GM19463 (cell line): ENCODE data around the gene SLIT1.

Experiments
- ATAC-seq: cut with Tn5 transposase; IDR thresholded peaks from one replicate; pipeline ENCODE4 v1.9.1; 2021; ENCODE audit warnings: mild to moderate bottlenecking, moderate library complexity; ENCODE audit not compliant: unreplicated experiment

Gene SLIT1

DNA sequence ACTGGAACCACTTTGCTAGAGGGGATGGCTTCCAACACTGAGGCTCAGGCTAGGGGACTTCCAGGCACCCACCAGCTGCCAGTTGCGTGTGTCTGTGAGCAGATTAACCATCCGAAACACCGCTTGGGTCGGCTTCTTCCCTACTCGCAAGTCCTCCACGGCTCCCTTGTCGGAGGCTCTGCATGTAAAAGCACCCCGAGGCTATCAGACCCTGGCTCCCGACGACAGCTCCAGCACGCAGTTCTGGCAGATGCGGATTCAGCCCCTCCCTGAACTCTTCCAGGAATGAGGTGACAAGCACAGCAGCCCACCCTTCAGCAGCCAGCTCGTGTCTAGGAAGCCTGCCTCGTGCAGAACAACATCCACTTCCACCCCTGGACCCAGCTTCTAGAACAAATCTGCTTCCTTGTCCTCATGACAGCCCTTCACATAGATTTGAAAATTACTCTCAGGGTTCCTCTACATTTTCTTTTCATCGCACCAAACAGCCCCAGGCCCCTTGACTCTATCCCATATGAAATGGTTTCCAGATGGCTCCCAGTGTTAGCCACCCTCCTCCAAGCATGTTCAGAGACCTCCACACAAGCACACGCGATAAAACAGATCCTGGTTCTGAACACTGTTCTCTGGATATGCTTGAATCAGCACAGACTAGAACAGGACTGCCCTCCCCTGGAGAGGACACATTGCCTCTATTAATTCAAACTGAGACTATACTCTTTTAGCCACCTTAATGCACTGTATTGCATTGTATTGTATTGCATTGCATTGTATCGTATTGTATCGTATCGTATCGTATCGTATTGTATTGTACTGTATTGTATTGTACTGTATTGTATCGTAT, 44.6 kb downstream of the SLIT1 start:
- ATAC-seq = no peak

DNA sequence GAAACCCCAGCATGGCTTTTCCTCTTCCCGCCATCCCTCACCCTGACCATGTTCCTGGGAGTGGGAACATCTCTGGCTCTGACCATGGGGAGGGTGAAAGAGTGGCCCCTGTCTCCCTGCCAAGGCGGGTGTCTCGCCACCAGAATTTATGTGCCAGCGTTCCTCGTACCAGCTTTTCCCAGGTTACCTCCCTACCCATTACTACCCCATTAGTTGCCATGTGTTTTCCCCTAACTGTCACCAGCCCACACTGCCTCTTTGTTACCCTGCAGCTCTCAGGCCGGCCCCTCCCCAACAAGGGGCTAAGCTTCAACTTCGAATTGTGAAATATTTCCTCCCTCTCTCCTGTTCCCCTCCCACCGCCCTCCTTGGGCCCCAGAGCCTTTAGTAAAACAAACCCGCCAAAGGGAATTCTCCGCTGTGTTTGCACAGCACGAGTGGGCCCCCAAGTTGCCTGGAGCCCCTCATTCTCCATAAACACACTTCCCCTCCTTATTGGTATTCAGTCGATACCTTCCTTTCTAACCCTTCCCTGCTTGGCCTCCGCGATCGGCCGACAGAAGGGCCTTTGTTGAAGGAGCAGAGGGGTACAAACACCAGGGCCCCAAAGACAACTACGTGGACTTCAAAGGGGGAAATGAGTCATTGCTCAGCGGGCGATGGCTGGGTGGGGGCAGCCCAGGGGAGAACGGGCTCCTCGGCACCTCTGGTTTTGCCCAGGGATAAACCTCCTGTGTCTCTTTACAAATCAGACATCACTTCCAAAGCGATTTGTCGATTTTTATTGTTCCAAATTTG, 45.5 kb downstream of the SLIT1 start:
- ATAC-seq = no peak

DNA sequence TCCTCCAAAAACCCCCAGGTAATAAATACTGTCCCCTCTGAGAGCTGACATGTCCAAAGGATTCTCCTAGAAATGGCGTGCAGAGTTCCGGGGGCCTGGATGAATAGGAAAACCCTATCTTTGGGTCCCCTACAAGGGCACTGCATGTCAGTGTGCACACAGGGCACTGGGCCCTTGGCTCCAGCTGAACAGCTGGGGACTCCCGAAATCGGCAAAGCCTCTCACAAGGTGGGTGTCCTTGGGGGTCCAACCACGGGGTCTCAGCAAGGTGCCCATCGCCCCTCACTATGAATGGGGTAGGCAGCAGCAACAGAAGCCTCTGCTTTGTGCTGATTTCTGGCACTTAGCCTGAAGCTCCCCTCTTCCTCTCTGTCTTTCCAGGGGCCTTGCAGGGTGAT, 46.1 kb downstream of the SLIT1 start:
- no peak for ATAC-seq

DNA sequence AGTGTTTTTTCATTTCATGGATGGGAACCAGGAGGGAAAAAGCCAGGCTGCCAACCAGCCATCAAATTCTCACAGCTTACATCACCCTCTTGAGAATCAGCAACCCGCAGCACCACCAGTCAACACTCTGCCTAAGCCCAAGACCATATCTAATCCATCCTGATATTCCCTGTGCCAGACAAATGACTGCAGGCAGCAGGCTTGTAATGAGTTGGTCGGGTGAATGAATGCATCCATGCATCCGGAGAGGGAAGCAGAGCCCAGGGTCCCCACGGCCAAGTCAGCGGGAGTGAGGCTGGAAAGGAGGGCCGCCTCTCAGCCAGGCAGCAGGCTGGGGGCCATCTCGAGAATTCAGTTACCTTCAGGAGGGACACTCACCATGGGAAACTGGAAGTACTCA, 46.9 kb downstream of the SLIT1 start:
- no peak for ATAC-seq

DNA sequence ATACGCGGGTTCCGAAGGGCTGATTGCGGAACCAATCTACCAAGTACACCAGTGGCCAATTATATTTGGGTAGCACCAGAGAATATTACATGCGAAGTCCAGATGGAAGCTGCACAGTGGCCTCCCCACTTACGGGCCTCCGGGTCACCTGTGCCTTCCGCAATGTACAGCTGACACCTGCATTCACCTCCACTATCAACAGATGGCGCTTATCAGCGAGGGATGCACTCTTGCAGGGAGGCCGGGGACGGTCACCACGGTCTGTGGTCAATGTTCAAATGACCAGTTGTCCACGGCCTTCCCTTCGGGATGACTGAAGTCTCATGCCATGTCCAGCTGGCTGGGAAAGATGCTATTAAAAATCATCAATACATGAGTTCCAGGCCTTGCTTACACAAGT, 47.6 kb downstream of the SLIT1 start:
- ATAC-seq = no peak

DNA sequence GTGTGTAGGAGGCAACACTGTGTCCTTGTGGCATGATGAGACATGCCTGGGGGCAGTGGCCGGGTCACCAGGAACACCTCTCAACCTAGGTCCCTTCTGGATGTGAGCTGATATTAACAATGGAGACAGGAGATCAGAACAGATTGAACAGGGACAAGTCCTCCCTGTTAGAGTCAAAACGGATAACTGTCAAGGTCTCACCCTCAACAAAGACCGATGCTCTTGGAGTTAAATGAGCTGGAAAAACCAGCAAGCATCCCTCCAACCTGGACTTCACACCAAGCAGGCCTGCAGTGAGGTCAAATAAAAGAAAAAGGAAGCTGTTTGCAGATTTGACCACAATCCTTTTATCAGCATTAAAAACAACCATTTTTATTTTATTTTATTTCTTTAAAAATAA, 49.0 kb downstream of the SLIT1 start:
- no peak for ATAC-seq

DNA sequence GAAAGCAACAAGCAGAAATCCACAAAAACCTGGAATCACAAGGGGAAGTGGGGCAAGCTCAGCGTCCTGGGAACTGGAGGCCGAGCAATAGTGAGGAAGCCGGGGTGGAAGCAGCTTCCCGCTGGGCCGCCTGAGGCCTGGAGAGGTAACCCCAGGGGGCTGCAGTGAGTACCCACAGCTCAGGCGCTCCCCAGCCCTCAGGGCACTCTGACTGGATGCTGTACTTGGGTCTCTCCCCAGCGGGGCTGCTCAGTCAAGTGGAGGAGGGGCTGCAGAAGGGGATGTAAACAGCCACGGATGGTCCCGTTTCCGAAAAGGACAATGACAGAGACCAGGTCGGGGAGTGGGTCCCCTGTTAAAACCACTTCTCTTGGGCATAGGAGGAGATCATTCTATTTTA, 50.3 kb downstream of the SLIT1 start:
- no peak for ATAC-seq

DNA sequence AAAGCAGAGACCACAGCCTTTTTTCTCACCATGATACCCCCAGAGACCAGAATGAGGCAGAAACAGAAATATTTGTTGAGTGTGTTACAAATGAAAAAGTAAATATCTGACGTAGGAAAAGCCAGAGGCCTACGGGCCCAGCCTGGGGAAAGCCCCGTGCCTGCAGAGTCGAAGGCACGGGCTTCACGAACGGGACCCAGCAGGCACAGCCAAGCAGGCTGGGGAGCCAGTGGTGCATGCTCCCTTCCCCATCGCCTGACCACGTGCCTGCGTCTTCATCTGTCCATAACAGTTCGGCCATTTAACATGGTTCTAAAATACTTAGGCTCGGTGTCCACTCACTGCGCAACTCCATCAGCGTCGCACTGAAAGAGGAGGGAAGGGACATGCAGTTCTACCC, 50.8 kb downstream of the SLIT1 start:
- ATAC-seq = no peak

DNA sequence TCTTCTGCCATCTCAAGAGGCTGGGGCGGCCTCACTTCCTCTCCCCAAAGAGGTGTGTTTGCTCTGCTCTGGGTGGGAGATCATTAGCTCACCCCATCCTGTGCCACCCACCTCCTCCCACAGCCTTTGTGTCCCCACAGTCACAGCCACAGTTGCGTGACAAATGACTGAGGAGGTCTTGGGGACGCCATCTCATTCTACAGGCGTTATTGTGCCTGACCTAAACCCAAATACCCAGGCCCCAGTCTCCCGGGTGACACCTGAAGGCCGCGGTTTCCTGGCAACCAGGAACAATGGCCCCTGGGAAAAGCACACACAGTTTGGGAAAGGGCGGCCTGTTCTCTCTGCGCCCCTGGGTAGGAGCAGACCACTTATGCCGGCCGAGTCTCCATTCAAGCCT, 51.6 kb downstream of the SLIT1 start:
- no peak for ATAC-seq

DNA sequence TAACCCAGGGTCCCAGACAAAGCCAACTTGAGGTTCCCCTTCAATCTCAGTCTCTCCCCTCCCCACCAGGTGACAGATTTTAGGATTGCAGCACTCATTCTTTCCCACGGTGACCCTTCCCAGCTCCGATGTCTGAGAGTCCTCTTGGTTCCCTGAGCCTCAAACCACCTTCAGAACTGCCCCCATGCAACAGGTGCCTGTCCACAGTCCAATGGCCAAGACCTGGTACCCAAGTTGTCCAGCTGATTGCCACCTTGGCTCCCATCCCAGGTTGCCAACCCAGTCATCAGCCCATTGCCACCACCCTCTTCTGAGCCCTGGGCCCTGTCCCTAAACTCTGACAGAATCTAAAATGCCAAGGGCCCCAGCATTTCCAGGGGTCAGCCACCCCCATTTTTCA, 53.5 kb downstream of the SLIT1 start:
- no peak for ATAC-seq

DNA sequence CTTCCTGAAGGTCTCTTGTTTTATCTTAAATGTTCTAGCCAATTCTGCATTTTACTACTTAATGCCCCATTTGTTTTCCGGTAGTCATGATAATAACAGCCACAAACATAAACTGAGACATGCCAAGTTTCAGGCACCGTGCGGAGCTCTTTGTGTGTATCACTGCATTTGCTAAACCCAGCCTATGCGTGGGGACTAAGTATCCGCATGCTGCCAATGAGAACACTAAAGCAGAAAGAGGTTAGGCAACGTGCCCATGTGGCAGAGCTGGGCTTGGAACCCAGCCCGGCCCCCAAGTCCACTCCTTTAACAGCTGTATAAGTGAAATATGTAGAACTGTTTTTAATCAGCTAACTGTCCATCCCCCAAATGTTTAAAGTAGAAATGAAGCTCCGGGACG, 54.1 kb downstream of the SLIT1 start:
- no peak for ATAC-seq

DNA sequence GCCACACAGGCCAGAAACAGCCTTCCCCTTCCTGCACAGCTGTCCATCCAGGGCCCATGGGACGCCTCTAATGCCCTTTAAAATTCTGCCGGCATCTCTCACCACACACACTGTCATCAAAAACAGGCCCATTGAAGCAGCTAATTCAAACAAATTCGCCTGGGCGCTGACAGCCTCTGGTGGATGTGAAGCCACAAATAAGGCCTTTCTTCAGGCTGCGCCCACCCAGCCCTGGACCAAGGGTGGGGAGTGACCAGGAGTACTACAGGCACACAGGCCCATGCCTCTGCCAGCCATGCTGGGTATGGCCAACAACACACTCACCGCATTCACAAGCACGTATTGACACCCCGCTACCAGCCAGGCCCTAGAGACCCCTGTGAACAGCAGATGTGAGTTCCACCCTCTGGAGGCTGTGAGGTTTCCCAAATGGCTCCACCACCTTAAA, 54.6 kb downstream of the SLIT1 start:
- ATAC-seq = no peak

DNA sequence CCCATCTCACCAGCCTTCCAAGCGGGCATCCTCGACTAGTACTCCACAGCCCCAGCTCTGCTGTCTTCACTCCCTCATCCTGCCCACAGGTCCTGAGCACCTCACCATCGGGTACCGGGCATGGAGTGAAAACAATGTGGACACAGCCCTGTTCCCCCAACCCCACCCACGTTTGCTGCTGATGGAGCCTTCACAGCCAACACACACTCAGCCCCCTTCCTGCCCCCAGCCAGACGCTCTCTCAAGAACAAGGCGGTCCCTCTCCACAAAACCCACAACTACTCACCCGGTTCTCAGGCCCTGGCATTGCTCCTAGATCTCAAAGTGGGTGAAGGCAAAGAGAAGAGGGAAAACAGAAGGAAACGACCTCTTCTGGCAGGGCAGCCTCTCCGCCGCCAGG, 56.1 kb downstream of the SLIT1 start:
- no peak for ATAC-seq

DNA sequence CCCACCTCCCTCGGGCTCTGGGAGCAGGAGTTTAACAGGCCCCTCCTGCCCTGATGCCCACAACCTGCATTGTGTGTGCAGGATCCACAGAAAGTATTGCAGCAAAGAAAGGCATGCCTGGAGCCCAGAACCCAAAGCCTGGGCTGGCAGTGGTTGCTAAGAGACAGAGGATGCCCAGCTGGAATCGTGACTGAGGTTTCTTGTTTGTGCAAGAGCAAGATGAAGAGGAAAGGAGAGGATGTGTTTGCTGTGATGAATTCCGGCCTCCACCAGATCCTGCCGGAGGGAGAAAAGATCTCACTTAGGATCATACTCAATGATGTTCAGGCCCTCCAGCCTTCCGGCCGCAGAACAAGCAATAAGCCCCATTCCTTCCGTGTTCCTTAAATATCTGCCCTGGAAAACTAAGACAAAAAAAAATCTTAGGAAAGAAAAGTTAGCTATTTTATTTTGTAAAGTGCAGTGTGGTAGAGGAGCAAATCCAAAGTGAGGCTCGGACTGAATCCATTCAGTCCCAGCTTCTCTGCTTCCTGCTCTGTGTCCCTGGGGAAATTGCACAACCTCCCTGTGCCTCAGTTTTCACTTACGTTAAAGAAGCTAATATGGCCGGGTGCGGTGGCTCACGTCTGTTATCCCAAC, 57.1 kb downstream of the SLIT1 start:
- no peak for ATAC-seq

DNA sequence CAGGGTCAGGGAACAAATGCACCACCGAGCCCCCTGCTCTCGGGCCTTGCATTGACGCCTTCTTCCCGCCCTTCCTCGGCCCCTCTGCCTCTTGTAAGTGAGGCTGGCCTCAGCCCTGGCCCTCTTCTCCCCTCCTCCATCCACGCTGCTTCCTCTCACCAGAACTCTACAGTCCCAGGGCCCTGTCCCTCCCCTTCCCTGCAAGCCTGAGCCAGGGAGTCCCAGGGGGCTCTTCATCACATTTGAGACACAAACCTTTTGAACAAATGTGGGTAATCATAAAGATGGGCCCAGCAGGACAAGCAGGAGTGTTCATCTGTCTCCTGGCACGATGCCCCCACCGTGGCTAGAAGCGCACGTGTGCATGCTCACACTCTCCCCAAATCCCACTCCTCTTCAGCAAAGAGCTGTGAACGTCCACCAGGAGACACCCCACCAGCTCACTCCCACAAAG, 57.7 kb downstream of the SLIT1 start:
- ATAC-seq = no peak

DNA sequence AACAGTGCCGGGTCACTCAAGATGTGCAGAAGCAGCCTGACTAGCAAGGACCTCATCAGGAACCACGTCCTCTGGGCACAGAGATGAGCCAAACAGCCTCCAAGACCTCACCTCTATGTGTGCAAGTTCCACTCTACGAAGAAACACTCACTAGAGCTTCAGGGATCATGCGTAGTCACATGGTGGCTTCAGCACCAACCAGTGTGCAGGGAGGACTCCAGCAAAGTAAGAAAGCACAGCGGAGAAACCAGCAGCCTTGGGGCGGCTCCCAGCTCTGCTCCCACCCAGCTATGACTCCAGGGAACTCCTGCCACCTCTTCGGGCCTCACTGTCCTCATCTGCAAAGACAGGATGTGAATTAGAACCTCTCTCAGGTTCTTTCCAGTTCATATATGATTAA, 58.2 kb downstream of the SLIT1 start:
- ATAC-seq = no peak

DNA sequence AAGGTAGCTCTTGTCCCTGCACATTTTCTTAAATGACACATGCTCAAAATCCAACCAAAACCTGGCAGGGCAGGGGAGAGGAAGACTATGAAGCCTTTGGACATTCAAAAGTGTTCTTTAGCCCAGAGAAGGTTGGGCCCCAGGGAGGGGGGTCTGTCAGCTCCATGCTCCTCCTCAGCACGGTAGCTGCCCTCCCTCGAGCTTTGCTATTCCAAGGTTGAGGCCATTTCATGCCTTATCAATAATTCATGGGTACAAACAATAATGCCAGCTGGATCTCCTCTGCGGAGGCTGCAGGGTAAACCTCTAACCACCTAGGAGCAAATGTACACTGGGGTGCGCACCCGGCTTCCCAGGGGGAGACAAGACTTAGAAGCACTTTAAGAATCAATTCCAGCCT, 61.5 kb downstream of the SLIT1 start:
- ATAC-seq = no peak

DNA sequence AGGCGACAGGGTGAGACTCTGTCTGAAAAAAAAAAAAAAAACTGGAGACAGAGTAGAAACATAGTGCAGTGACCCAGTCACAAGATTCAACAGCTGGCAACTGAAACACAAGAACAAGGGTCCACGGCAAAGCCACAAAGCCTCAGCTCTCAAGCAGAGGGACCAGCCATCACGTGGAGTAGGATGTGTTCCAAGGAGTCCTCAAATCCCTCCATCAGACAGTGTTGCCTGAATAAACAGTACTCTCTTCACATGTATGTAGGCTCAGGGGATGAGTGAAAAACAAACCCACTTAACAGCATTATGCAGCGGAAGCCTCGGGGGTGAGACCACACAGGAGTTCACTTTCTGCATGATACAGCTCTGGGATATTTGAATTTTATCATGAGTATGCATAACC, 62.0 kb downstream of the SLIT1 start:
- ATAC-seq = no peak

DNA sequence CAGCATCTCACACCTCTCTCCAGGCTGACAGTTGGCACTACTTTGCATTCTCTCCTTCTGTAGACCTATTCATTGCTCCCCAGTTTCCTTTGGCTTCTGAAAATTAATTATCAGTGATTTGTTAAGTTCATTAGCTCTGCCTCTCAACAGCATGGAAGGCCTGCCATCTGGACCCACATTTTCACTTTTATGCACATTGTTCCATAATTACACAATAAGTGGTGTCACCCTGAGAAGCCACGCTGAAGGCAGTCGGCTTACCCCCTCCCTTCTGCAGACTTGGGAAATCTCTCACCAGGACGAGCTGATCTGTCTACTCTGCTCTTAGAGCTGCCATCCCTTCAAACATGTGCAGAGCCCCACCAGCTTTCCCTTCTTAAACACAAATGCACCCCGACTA, 64.7 kb downstream of the SLIT1 start:
- ATAC-seq = no peak

DNA sequence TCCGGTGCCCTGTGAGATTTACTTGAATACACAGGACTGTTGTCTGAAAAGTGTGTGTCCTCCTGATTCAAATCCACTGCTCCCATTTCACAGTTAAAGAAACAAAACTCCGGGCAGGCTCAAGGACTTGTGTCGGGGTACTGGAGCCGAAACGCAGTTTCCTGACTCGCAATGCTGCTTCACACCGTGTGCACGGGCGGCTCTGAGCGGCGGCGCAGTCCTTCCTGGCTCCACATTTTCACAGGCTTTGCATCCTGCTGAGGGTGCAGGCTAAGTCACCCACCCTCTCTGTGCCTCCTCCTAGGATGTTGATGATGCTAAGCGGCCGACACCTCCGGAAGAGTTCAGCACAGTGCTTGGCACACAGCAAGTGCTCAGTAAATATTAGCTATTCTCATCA, 65.4 kb downstream of the SLIT1 start:
- ATAC-seq = no peak

DNA sequence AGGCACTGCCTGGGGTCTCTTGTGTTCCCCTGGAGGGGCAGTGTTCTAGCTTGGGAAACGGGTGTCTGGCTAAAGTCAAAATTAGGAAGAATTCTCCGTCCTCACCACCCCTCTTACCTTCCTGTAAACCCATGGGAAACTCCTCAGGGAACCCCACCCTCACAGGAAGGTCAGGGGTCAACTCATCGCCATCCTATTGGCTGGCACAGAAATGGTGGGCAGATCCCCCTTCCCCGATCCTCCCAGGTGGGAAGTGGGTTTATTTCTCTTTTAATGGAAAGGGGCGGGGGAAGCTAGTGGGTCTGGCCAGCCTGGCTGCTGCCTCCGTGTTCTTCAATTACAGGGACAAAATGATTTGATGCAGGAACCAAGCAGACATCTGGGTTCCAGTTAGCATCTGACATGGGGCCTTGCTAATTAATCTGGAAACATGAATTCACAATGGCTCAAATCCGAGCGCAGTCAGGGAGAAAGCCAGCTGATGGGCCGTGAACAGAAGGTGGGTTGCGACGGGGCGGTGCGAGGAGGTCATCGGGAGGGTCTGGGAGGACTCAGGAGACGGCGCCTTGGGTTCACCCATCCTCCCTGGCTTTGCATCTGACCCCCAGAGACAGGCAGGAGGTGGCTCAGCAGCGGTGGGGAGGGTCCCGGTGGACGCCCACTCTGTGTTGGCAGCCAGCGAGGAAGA, 66.6 kb downstream of the SLIT1 start:
- ATAC-seq = no peak
